Astrocyte (in vitro differentiated cells and primary cell): Measurements from ENCODE around the gene BLOC1S5. TPM values are rescaled to one million over a fixed set of nuclear protein-coding genes. Genes with fewer than 3 reads are reported as not detected.

Experiments
- DNase-seq: peaks from one replicate; pipeline ENCODE4 v3.0.0-alpha.2; 2010; ENCODE audit warnings: low read depth
- FAIRE-seq: peaks from 2 replicates; lab custom pipeline; 2011; peaks lifted over from hg19 to GRCh38; lab: Jason Lieb, UNC
- H2AFZ ChIP-seq: 2 replicates; pipeline ENCODE4 v1.6.0; 2012; ENCODE audit warnings: low read depth, low read length, inconsistent platforms
- H3K27ac ChIP-seq: 2 replicates; pipeline ENCODE4 v1.5.1; 2011; ENCODE audit warnings: low read depth, low read length, inconsistent platforms
- H3K27me3 ChIP-seq: 2 replicates; pipeline ENCODE4 v1.6.0; 2011; ENCODE audit warnings: low read length, inconsistent platforms; ENCODE audit not compliant: insufficient read depth
- H3K36me3 ChIP-seq: 2 replicates; pipeline ENCODE4 v1.5.1; 2011; ENCODE audit warnings: low read length, inconsistent platforms; ENCODE audit not compliant: insufficient read depth
- H3K4me1 ChIP-seq: 2 replicates; pipeline ENCODE4 v1.5.1; 2011; ENCODE audit warnings: low read length, inconsistent platforms; ENCODE audit not compliant: insufficient read depth
- H3K4me2 ChIP-seq: 2 replicates; pipeline ENCODE4 v1.6.0; 2012; ENCODE audit warnings: low read length, inconsistent platforms
- H3K4me3 ChIP-seq: 2 replicates; pipeline ENCODE4 v1.5.1; 2011; ENCODE audit warnings: low read depth, mild to moderate bottlenecking, low read length, inconsistent platforms; ENCODE audit not compliant: insufficient read depth
- H3K79me2 ChIP-seq: 2 replicates; pipeline ENCODE4 v1.6.0; 2012; ENCODE audit warnings: mild to moderate bottlenecking, low read length, inconsistent platforms; ENCODE audit not compliant: insufficient read depth
- H3K9ac ChIP-seq: 2 replicates; pipeline ENCODE4 v1.6.0; 2012; ENCODE audit warnings: mild to moderate bottlenecking, low read length, inconsistent platforms
- H3K9me3 ChIP-seq: 2 replicates; pipeline ENCODE4 v1.5.1; 2012; ENCODE audit warnings: low read depth, mild to moderate bottlenecking, low read length, inconsistent platforms; ENCODE audit not compliant: insufficient read depth
- H4K20me1 ChIP-seq: 2 replicates; pipeline ENCODE4 v1.6.0; 2012; ENCODE audit warnings: low read length, inconsistent platforms; ENCODE audit not compliant: insufficient read depth
- H3K27ac Mint-ChIP-seq: one replicate; pipeline ENCODE4 v1.8.0; 2021; ENCODE audit warnings: mild to moderate bottlenecking, mixed read lengths; ENCODE audit not compliant: unreplicated experiment
- H3K27me3 Mint-ChIP-seq: one replicate; pipeline ENCODE4 v1.8.0; 2021; ENCODE audit warnings: low read depth, mixed read lengths; ENCODE audit not compliant: unreplicated experiment
- H3K36me3 Mint-ChIP-seq: one replicate; pipeline ENCODE4 v1.8.0; 2021; ENCODE audit warnings: low read depth, mixed read lengths; ENCODE audit not compliant: unreplicated experiment
- H3K4me1 Mint-ChIP-seq: one replicate; pipeline ENCODE4 v1.8.0; 2021; ENCODE audit warnings: low read depth, mixed read lengths; ENCODE audit not compliant: unreplicated experiment
- H3K4me3 Mint-ChIP-seq: one replicate; pipeline ENCODE4 v1.8.0; 2021; ENCODE audit warnings: mild to moderate bottlenecking, moderate library complexity, mixed read lengths; ENCODE audit not compliant: unreplicated experiment
- H3K9me3 Mint-ChIP-seq: one replicate; pipeline ENCODE4 v1.8.0; 2021; ENCODE audit warnings: mild to moderate bottlenecking, mixed read lengths; ENCODE audit not compliant: unreplicated experiment
- CTCF ChIP-seq: IDR thresholded peaks from 2 replicates; pipeline ENCODE4 v1.5.1; 2011; ENCODE audit warnings: low read depth, mild to moderate bottlenecking, inconsistent platforms, low read length, moderate library complexity; ENCODE audit not compliant: insufficient read depth
- EZH2 ChIP-seq: IDR thresholded peaks from 2 replicates; pipeline ENCODE4 v1.6.1; 2012; ENCODE audit warnings: mild to moderate bottlenecking, low read length, inconsistent platforms; ENCODE audit not compliant: insufficient read depth
- total RNA-seq: library from RNA; stranded (reverse); gene quantifications from 2 replicates; pipeline ENCODE4 v1.2.1, GENCODE V29; 2021

The BLOC1S5 gene
- total RNA-seq, 1 donor from 2014 or later, result 8.2 TPM

DNA sequence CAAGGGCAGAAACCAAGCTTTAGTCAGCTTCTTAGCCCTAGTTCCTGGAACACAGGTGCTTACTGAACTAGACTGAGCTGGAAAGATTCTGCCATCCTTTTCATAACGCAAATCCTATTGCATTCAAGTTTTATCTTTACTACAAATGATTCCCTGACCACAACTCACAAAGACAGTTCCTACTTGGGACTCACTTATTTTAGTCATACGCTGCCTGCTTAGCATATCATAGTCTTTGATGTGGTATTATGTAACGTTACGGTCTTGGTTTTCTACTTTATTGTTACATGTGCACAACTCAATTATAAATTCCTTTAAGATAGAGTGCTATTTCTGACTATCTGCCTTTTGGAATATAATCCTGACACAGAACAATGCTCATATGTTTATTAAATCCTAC lies 59.1 kb downstream of the BLOC1S5 start:
- H3K36me3 ChIP-seq, result no peaks in the 10 kb centered on the region
- H4K20me1 ChIP-seq, result no peaks in the 10 kb centered on the region
- no peak overlapping the region for H3K4me3 Mint-ChIP-seq
- H3K4me2 ChIP-seq, result no peak overlapping the region
- DNase-seq (peak; percentile 44), FAIRE-seq (no peak)
- H3K9ac ChIP-seq, result no peak overlapping the region
- H3K27me3 ChIP-seq, result no peaks in the 10 kb centered on the region
- no peaks in the 10 kb centered on the region for H3K79me2 ChIP-seq
- H3K27ac ChIP-seq, result no peak overlapping the region
- no peak overlapping the region for H2AFZ ChIP-seq
- no peaks in the 10 kb centered on the region for H3K36me3 Mint-ChIP-seq
- peaks cover 3% of the 10 kb centered on the region for H3K4me1 Mint-ChIP-seq
- H3K4me3 ChIP-seq, result no peak overlapping the region
- H3K9me3 ChIP-seq, result no peaks in the 10 kb centered on the region
- no peaks in the 10 kb centered on the region for H3K9me3 Mint-ChIP-seq
- no peak overlapping the region for H3K27ac Mint-ChIP-seq
- no peaks in the 10 kb centered on the region for H3K27me3 Mint-ChIP-seq
- no peaks in the 10 kb centered on the region for H3K4me1 ChIP-seq
- TF ChIP-seq CTCF (no peak), EZH2 (no peak)

- Histone ChIP-seq H3K9ac (no peak overlapping the region), H4K20me1 (no peaks in the 10 kb centered on the region), H3K4me1 (peaks cover 11% of the 10 kb centered on the region), H2AFZ (no peak overlapping the region), H3K4me2 (no peak overlapping the region), H3K27ac (peak overlapping the region; percentile 20), H3K79me2 (no peaks in the 10 kb centered on the region), H3K4me3 (no peak overlapping the region), H3K36me3 (no peaks in the 10 kb centered on the region), H3K27me3 (no peaks in the 10 kb centered on the region), H3K9me3 (no peaks in the 10 kb centered on the region)
- TF ChIP-seq CTCF (no peak), EZH2 (no peak)
- Mint-ChIP-seq H3K4me3 (no peak overlapping the region), H3K27ac (no peak overlapping the region), H3K36me3 (no peaks in the 10 kb centered on the region), H3K27me3 (no peaks in the 10 kb centered on the region), H3K4me1 (peaks cover 19% of the 10 kb centered on the region), H3K9me3 (no peaks in the 10 kb centered on the region)
- FAIRE-seq (no peak), DNase-seq (peak; percentile 60)
Measured at GRCh38 chr6:8000636-8001035, 63.6 kb downstream of the BLOC1S5 start.

DNA sequence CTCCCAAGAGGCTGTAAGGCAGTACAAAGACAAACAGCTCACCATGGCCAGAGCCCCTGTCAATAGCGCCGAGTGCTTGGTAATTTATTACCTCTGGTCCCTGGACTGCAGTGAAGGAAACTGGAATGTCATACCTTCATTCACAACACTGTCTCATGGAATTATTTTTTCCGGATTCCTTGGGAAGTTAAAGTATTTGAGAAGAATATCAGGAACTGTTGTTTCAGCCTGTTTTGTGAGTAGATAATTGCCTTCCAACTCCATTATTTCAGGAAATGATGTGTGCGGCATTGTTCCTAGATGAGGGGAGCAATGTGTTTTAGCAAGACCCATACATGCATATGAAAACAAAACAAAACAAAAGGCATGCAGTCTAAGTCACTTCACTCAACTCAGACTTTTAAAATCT lies 64.0 kb downstream of the BLOC1S5 start:
- Histone ChIP-seq H3K4me2 (no peak overlapping the region), H3K27me3 (no peaks in the 10 kb centered on the region), H3K9ac (peak overlapping the region; percentile 0), H3K79me2 (no peaks in the 10 kb centered on the region), H3K9me3 (no peaks in the 10 kb centered on the region), H4K20me1 (no peaks in the 10 kb centered on the region), H2AFZ (no peak overlapping the region), H3K4me3 (no peak overlapping the region), H3K27ac (peak overlapping the region; percentile 45), H3K36me3 (no peaks in the 10 kb centered on the region), H3K4me1 (peaks cover 11% of the 10 kb centered on the region)
- DNase-seq (peak; percentile 81), FAIRE-seq (no peak)
- no peak overlapping the region for H3K4me3 Mint-ChIP-seq
- H3K36me3 Mint-ChIP-seq, result no peaks in the 10 kb centered on the region
- H3K27ac Mint-ChIP-seq, result no peak overlapping the region
- H3K27me3 Mint-ChIP-seq, result no peaks in the 10 kb centered on the region
- TF ChIP-seq EZH2, result no peak
- TF ChIP-seq CTCF, result no peak
- H3K9me3 Mint-ChIP-seq, result no peaks in the 10 kb centered on the region
- H3K4me1 Mint-ChIP-seq, result peaks cover 19% of the 10 kb centered on the region
